SU-DHL-6 (cell line): ENCODE results near the gene UBE2Z.
"Not testable (repeated sequence)": the region's sequence is repeated elsewhere in the genome, so short reads cannot be mapped to it uniquely, and the experiment has no call there.

Experiments used
- H2AFZ ChIP-seq: fragments of 200-600 bp; sonication (generic); 2 replicates; pipeline ENCODE4 v1.6.1; 2014; ENCODE audit warnings: low read depth, mild to moderate bottlenecking, moderate library complexity, mixed read lengths, antibody characterized with exemption, low read length; ENCODE audit not compliant: severe bottlenecking
- H3F3A ChIP-seq: fragments of 200-600 bp; shearing (Covaris generic); 2 replicates; pipeline ENCODE4 v1.6.0; 2016; ENCODE audit warnings: antibody characterized with exemption, mild to moderate bottlenecking; ENCODE audit not compliant: insufficient read depth
- H3K27ac ChIP-seq: fragments of 200-600 bp; sonication (generic); 2 replicates; pipeline ENCODE4 v1.5.1; 2016; ENCODE audit warnings: low read depth, mild to moderate bottlenecking, low read length, moderate library complexity, mixed read lengths
- H3K27me3 ChIP-seq: fragments of 200-600 bp; sonication (generic), shearing (Covaris generic); 2 replicates; pipeline ENCODE4 v1.6.0; 2014; ENCODE audit warnings: mild to moderate bottlenecking, low read length
- H3K36me3 ChIP-seq: fragments of 200-600 bp; sonication (generic); 2 replicates; pipeline ENCODE4 v1.6.1; 2014; ENCODE audit warnings: mild to moderate bottlenecking, low read length, mixed read lengths
- H3K4me2 ChIP-seq: fragments of 300-600, 200-600 bp; shearing (Covaris generic), sonication (generic); 2 replicates; pipeline ENCODE4 v1.6.0; 2014; ENCODE audit warnings: low read length, low read depth, mild to moderate bottlenecking; ENCODE audit not compliant: poor library complexity, severe bottlenecking
- H3K4me3 ChIP-seq: fragments of 200-600 bp; sonication (generic); 2 replicates; pipeline ENCODE4 v1.5.1; 2014; ENCODE audit warnings: antibody characterized with exemption, low read length, mild to moderate bottlenecking, mixed read lengths; ENCODE audit not compliant: insufficient read depth, poor library complexity, severe bottlenecking
- H3K79me2 ChIP-seq: fragments of 200-600 bp; sonication (generic); 2 replicates; pipeline ENCODE4 v1.6.1; 2014; ENCODE audit warnings: mild to moderate bottlenecking, low read length, moderate library complexity; ENCODE audit not compliant: insufficient read depth
- H3K9ac ChIP-seq: fragments of 200-600 bp; sonication (generic); 2 replicates; pipeline ENCODE4 v1.7.0; 2014; ENCODE audit warnings: mild to moderate bottlenecking, low read length
- H3K9me2 ChIP-seq: fragments of 200-600 bp; sonication (generic); replicated peaks from 2 replicates; pipeline ENCODE4 v1.6.1; 2014; ENCODE audit warnings: low read length; ENCODE audit not compliant: insufficient read depth
- H3K9me3 ChIP-seq: fragments of 200-600 bp; sonication (generic); 2 replicates; pipeline ENCODE4 v1.6.1; 2014; ENCODE audit warnings: low read length, mixed read lengths; ENCODE audit not compliant: insufficient read depth
- H4K20me1 ChIP-seq: fragments of 200-600 bp; sonication (generic); 2 replicates; pipeline ENCODE4 v1.6.1; 2014; ENCODE audit warnings: low read depth, mild to moderate bottlenecking, antibody characterized with exemption, low read length, moderate library complexity, mixed read lengths
- CTCF ChIP-seq: fragments of 200-600 bp; sonication (generic); IDR thresholded peaks from one replicate; pipeline ENCODE4 v1.5.1; 2017; ENCODE audit warnings: antibody characterized with exemption, mild to moderate bottlenecking, low read length, moderate library complexity; ENCODE audit not compliant: insufficient read depth, poor library complexity, severe bottlenecking
- EZH2phosphoT487 ChIP-seq: fragments of 200-600 bp; sonication (generic), shearing (Covaris generic); conservative IDR thresholded peaks from 2 replicates; pipeline ENCODE4 v1.6.1; 2018; ENCODE audit warnings: mild to moderate bottlenecking, antibody characterized with exemption, low read length, moderate library complexity, mixed read lengths

UBE2Z gene

DNA sequence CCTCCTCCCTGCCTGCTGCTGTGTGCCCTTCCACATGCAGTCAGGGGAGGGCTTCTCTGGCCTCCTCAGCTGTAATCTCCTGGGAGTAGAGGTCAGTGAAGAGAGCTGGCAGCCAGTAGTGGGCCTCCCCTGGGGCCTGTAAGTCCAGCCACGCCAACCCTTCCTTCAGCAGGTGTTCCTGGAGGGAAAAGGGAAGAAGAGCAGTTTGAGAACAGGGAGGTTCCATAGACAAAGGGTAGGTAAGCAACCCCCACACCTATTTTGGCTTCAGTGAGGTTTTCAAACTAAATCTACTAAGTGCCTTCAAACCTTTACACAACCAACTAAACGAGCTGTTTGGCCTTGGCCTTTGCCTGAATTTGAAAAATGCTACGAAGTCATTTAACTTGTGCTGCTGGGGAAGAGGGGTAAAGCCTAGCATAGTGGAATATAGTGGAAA lies 22.2 kb downstream of the UBE2Z start:
- Histone ChIP-seq H3K4me3 (no peak overlapping the region), H3K79me2 (no peaks in the 10 kb centered on the region), H3K9me2 (no peaks in the 10 kb centered on the region), H3K9ac (no peak overlapping the region), H3K9me3 (no peaks in the 10 kb centered on the region), H4K20me1 (no peaks in the 10 kb centered on the region; the same call in 1 of the 2 replicates), H3F3A (peaks cover 13% of the 10 kb centered on the region; the same call in 1 of the 2 replicates), H3K36me3 (no peaks in the 10 kb centered on the region), H3K27ac (no peak overlapping the region), H3K4me2 (no peak overlapping the region), H3K27me3 (no peaks in the 10 kb centered on the region), H2AFZ (no peak overlapping the region)
- no peak for TF ChIP-seq EZH2phosphoT487
- TF ChIP-seq CTCF, result no peak

GRCh38 chr17:48933035-48933434 lies 24.8 kb downstream of the UBE2Z start:
- Histone ChIP-seq H3K27ac (no peak overlapping the region), H4K20me1 (no peaks in the 10 kb centered on the region), H3K9ac (no peak overlapping the region), H3F3A (0 out of 2 replicates have a peak, but pooled peaks cover 13% of the 10 kb centered on the region), H3K9me2 (no peaks in the 10 kb centered on the region), H3K4me3 (no peak overlapping the region), H3K36me3 (peaks cover 7% of the 10 kb centered on the region; the same call in 1 of the 2 replicates), H3K27me3 (no peaks in the 10 kb centered on the region), H2AFZ (no peak overlapping the region), H3K4me2 (no peak overlapping the region), H3K79me2 (no peaks in the 10 kb centered on the region), H3K9me3 (no peaks in the 10 kb centered on the region)
- TF ChIP-seq EZH2phosphoT487 (no peak), CTCF (no peak)

- Histone ChIP-seq H3F3A (no peaks in the 10 kb centered on the region), H3K27ac (no peak within 1 kb of the TSS), H3K27me3 (no peaks in the 10 kb centered on the region), H3K79me2 (peaks cover 14% of the 10 kb centered on the region), H3K4me3 (peak within 1 kb of the TSS; percentile 100), H3K9ac (peak within 1 kb of the TSS; percentile 89), H2AFZ (peak within 1 kb of the TSS; percentile 84), H3K4me2 (peak within 1 kb of the TSS; percentile 71), H4K20me1 (no peaks in the 10 kb centered on the region), H3K36me3 (no peaks in the 10 kb centered on the region), H3K9me2 (no peaks in the 10 kb centered on the region), H3K9me3 (no peaks in the 10 kb centered on the region)
- TF ChIP-seq CTCF (no peak), EZH2phosphoT487 (no peak)
Observed at GRCh38 chr17:48944515-48945260, 36.5 kb downstream of the UBE2Z start, which contains the start of gene SNF8. TSS of gene SNF8 (minus strand) at chr17:48944842. CDS start at chr17:48944734, 108 bp downstream.

GRCh38 chr17:48945261-48945651 lies 37.0 kb downstream of the UBE2Z start:
- Histone ChIP-seq H2AFZ (peak overlapping the region; percentile 84), H3K4me3 (peak overlapping the region; percentile 100), H3K9ac (peak overlapping the region; percentile 89), H3K4me2 (peak overlapping the region; percentile 71), H3K79me2 (peaks cover 14% of the 10 kb centered on the region)
- H3F3A ChIP-seq, H3K27me3 ChIP-seq, H3K9me2 ChIP-seq, H3K9me3 ChIP-seq, H3K27ac ChIP-seq, H4K20me1 ChIP-seq, H3K36me3 ChIP-seq: not testable (repeated sequence)
